ENCODE results near the gene KRT2. TPM values are rescaled to one million over a fixed set of nuclear protein-coding genes. Genes with fewer than 3 reads are reported as not detected.

Gene KRT2
- total RNA-seq, 3 donors from 2014 or later: 0.12 TPM; not detected in 2

DNA sequence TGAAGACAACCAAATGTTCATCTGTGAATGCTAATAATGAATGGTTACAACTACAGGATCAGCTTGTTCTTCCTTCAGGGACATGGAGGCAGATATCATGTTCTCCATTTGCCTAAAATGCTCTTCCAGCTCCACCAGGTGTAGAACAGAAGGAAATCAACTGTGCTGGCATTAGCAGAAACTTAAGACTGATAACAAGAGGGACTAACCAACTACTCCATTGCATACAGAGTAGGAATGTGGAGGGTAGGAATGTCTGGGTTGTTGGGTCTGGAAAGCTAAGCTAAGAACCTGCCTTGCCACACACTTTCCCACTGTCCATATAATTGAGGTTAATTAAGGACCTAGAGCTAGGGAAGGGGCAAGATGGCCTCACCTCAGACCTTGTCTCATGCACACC lies 11.4 kb upstream of the KRT2 start:
- Histone ChIP-seq H3K9me3 (no peaks in the 10 kb centered on the region), H3K4me3 (no peak overlapping the region), H3K36me3 (ENCODE audit: low read depth) (no peaks in the 10 kb centered on the region), H3K4me1 (ENCODE audit: low read depth) (no peaks in the 10 kb centered on the region)
- intact Hi-C loops (cut with DNase I, micrococcal nuclease): no loop called here
- no peak for DNase-seq
- TF ChIP-seq, protein P1, sequence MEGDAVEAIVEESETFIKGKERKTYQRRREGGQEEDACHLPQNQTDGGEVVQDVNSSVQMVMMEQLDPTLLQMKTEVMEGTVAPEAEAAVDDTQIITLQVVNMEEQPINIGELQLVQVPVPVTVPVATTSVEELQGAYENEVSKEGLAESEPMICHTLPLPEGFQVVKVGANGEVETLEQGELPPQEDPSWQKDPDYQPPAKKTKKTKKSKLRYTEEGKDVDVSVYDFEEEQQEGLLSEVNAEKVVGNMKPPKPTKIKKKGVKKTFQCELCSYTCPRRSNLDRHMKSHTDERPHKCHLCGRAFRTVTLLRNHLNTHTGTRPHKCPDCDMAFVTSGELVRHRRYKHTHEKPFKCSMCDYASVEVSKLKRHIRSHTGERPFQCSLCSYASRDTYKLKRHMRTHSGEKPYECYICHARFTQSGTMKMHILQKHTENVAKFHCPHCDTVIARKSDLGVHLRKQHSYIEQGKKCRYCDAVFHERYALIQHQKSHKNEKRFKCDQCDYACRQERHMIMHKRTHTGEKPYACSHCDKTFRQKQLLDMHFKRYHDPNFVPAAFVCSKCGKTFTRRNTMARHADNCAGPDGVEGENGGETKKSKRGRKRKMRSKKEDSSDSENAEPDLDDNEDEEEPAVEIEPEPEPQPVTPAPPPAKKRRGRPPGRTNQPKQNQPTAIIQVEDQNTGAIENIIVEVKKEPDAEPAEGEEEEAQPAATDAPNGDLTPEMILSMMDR (IDR thresholded peaks at IDR 0.05): no peak
- no peak for ATAC-seq

DNA sequence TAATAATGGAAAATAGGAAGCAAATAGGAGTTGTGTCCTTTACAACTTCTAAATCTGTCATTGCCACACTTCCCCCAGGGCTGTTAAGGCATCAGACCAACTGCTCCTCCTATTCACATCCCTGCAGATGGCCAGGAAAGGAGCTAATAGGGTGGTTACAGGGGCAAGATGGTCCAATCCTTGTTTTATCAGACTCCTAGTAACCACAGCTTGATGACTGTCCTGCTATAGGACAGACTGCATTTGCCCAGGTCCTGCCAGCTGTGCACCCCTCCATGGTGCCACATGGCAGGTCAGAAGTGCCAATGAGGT lies 10.9 kb upstream of the KRT2 start:
- no peak overlapping the region for H3K4me3 ChIP-seq
- H3K36me3 ChIP-seq (ENCODE audit: low read depth): no peaks in the 10 kb centered on the region
- no peaks in the 10 kb centered on the region for H3K9me3 ChIP-seq
- TF ChIP-seq, protein P1 (IDR thresholded peaks at IDR 0.05): no peak
- intact Hi-C loops (cut with DNase I, micrococcal nuclease): no loop called here
- H3K4me1 ChIP-seq (ENCODE audit: low read depth): no peaks in the 10 kb centered on the region
- ATAC-seq (no peak), DNase-seq (no peak)

- Histone ChIP-seq H3K36me3 (ENCODE audit: low read depth) (no peaks in the 10 kb centered on the region), H3K4me1 (ENCODE audit: low read depth) (no peaks in the 10 kb centered on the region), H3K9me3 (no peaks in the 10 kb centered on the region), H3K4me3 (no peak overlapping the region)
- TF ChIP-seq, protein P1 (IDR thresholded peaks at IDR 0.05): no peak
- intact Hi-C loops (cut with DNase I, micrococcal nuclease): no loop called here
- ATAC-seq (no peak), DNase-seq (no peak)
Observed at GRCh38 chr12:52662093-52662917, 10.3 kb upstream of the KRT2 start.

- H3K4me1 ChIP-seq (ENCODE audit: low read depth): no peaks in the 10 kb centered on the region
- ATAC-seq (no peak), DNase-seq (no peak)
- no peak overlapping the region for H3K4me3 ChIP-seq
- intact Hi-C loops (cut with DNase I, micrococcal nuclease): no loop called here
- no peaks in the 10 kb centered on the region for H3K9me3 ChIP-seq
- H3K36me3 ChIP-seq (ENCODE audit: low read depth): no peaks in the 10 kb centered on the region
- TF ChIP-seq, protein P1 (IDR thresholded peaks at IDR 0.05): no peak
Observed at GRCh38 chr12:52661668-52662067, 9.7 kb upstream of the KRT2 start.

DNA sequence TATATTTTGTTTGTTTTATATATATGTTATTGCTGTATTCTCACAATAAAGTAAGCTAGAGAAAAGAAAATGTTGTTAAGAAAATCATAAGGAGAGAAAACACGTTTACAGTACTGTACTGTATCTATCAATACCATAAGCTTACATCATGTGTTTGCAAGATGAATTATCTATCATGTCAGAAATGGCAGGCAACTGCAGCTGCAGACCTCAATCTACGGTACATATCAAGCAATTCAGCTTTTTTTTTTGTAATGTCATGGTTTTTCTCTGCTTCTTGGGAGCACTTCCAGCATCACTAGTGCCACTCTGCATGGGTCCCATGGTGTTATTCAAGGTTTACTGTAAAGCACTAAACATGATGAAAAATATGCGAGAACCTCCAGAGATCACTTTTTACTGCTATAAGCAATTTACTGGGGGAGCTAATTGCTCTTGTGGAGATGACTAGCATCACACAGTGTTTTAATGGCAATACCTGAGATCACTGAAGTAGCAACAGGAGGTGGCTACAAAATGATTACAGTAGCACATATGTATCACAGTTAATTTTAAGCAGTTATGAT lies 9.0 kb upstream of the KRT2 start:
- intact Hi-C loops (cut with DNase I, micrococcal nuclease): no loop called here

More for the DNA sequence above, 9.0 kb upstream of the KRT2 start:
- H3K4me3 ChIP-seq: no peak overlapping the region
- ATAC-seq: no peak
- no peaks in the 10 kb centered on the region for H3K4me1 ChIP-seq (ENCODE audit: low read depth)
- TF ChIP-seq, protein P1 (IDR thresholded peaks at IDR 0.05): no peak
- DNase-seq: no peak
- no peaks in the 10 kb centered on the region for H3K36me3 ChIP-seq (ENCODE audit: low read depth)
- no peaks in the 10 kb centered on the region for H3K9me3 ChIP-seq

Measured in mucosa of descending colon (tissue), 3 donors.